Keratinocyte (primary cell): ENCODE data around the gene KCNC4.

Source experiments
- EZH2 ChIP-seq: IDR thresholded peaks from one replicate; pipeline ENCODE4 v1.6.1; 2012; ENCODE audit warnings: inconsistent platforms, mild to moderate bottlenecking, low read length, moderate library complexity
- TF ChIP-seq, protein P1 (sequence below), 3 experiments: IDR thresholded peaks in 1 of 3; conservative IDR thresholded peaks in 1 of 3; optimal IDR thresholded peaks in 1 of 3; 2 replicates in 2 of 3; 3 replicates in 1 of 3; pipeline versions ENCODE3 to v1.5.1; 2011; ENCODE audit warnings: low read length in 3 of 3, mild to moderate bottlenecking in 3 of 3, moderate library complexity in 2 of 3, control low read depth in 1 of 3, inconsistent platforms in 1 of 3; ENCODE audit not compliant: insufficient read depth in 2 of 3; ENCODE audit errors: extremely low read depth in 1 of 3

DNA sequence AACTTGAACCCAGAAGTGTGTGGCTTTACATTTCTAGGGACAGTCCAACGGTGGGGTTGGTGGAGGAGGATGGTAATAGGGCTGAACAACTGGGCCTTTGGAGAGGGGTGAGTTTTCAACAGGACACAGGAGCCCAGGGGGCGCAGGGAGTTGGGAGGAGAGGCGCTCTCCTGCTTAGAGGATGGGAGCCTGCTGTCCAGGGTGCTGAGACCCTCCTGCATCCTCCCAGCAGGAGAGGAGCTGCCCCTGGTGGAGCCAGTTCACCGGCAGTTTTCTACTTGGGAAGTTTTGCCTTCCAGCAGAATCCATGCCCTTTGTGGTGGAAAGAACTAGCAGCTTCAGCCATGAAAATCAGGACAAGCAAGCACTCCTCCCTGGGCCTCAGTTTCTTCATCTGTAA lies 8.6 kb downstream of the KCNC4 start:
- TF ChIP-seq, protein P1, sequence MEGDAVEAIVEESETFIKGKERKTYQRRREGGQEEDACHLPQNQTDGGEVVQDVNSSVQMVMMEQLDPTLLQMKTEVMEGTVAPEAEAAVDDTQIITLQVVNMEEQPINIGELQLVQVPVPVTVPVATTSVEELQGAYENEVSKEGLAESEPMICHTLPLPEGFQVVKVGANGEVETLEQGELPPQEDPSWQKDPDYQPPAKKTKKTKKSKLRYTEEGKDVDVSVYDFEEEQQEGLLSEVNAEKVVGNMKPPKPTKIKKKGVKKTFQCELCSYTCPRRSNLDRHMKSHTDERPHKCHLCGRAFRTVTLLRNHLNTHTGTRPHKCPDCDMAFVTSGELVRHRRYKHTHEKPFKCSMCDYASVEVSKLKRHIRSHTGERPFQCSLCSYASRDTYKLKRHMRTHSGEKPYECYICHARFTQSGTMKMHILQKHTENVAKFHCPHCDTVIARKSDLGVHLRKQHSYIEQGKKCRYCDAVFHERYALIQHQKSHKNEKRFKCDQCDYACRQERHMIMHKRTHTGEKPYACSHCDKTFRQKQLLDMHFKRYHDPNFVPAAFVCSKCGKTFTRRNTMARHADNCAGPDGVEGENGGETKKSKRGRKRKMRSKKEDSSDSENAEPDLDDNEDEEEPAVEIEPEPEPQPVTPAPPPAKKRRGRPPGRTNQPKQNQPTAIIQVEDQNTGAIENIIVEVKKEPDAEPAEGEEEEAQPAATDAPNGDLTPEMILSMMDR (optimal IDR thresholded peaks at IDR 0.05 in 1 of 3, IDR thresholded peaks at IDR 0.05 in 1 of 3, conservative IDR thresholded peaks at IDR 0.05 in 1 of 3; ENCODE audit: extremely low read depth in 1 of 3, insufficient read depth in 2 of 3, low read length in 3 of 3): no peak
- no peak for TF ChIP-seq EZH2
